Mesenteric fat pad (tissue), 1 donor: ENCODE data around the gene CDKAL1. TPM values are rescaled to one million over a fixed set of nuclear protein-coding genes. Genes with fewer than 3 reads are reported as not detected.

ENCODE experiments used
- DNase-seq: peaks from one replicate; pipeline ENCODE4 v3.0.0-alpha.2; 2020; ENCODE audit warnings: low spot score
- total RNA-seq: library from RNA; stranded (reverse); fragmentation: NEBNext Ultra II Directional; extraction: Animal tissue kit (Norgen Biotek cat#: 25700); gene quantifications from one replicate; pipeline ENCODE4 v1.2.1, GENCODE V29; 2021
- donor health status: DM: yes; HTN: yes; CAD: no.

Gene CDKAL1
- total RNA-seq, 1 donor from 2014 or later = 13.2 TPM

DNA sequence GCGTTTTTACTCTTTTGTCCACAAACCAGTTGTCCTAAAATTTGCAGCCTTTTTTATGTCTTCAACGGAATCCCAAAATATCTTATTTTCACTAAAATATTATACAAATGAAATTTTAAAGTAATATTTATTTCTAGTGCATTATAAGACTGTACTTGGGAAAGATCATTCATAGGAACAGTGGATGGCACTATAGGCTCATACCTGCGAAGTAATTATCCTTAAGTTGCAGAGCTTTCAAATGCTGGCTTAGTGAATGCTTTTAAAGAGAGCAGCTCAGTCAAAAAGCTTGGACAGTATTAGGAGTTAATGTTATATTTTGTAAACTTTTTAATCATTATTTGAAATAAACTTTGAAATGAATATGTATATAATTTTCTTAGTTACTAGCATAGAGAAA, 254.9 kb downstream of the CDKAL1 start:
- DNase-seq = no peak

DNA sequence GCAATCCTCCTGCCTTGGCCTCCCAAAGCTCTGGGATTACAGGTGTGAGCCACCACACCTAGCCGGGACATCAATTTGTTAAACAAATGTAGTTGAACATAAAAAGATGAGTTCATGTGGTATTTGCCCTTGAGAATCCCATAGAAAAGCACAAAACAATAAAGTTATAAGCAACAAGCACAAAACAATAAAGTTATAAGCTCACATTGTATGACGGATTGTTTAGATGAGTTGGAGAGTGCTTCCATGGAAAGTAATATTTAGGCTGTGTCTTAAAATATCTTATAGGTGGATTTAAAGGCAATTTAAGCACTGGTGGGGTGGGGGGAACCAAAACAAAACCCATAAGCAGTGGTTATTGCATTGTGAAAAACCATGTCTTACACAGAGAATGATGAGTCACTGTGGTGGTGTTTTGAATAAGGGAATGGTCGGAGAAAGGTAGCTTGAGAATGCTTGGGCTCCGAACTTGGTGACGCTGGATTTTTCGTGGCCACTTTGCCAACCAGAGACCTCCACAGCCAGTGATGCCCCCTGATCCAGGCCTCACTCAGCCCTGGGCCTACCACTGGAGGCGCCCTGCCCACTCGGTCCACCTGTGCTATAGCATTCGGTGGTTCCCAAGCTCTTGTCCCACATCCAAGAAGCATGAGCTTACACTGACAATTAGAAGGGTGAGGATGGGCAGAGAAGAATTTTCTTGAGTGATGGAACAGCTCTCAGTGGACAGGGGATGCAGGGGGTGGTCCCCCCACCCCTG, 256.0 kb downstream of the CDKAL1 start:
- no peak for DNase-seq

DNA sequence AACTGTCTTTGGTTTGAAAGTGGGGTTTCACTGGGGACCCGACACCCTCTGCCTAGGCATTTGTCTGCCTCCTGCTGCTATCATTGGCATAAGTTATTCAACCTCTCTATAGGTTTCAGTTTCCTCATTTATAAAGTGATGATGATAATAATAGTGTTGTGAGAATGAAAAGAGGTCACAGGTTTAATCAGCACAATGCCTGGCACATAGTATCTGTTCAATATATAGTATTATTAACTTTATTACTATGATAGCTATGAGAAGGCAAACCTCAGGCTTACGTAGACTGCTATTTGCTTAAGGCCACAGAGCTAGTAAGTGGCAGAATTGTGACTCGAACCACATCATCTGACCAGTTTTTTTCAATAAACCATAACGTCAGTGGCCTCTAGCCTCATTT, 256.8 kb downstream of the CDKAL1 start:
- DNase-seq = no peak

DNA sequence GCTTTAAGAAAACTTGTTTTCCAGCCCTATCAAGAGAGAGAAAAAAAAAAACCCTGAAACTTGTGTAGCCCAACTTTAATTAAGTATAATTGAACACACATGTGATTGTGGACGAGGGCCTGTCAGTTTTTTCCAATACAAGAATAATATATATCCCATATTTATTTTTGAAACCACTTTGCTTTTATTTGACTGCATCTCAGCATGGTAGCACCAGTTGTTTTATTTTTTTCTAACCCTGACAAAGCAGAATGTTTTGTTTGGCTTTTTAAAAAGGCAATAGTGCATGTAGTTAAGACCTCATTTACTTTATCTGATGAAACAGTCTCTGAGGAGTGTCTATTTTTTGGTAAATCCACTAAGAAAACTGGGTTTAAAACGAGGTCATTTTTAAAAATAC, 257.7 kb downstream of the CDKAL1 start:
- DNase-seq = no peak

DNA sequence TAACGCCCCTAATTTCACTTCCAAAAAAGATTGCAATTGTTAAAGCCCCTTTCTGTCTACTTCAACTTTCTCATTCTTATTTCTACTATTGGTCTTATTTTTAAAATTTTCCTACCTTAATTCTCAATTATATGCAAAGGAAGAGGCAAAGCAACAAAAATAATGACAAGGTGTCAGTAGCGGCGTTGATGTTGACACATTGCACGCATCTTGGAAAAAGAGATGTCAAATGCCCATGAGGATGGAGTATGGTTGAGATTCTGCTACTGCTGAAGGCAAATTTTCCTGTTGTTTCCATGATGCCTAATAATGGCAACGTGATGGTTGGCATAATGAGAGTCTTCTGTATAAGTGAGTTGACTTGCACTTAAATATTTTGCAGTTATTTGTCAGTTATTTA, 258.9 kb downstream of the CDKAL1 start:
- DNase-seq = no peak

DNA sequence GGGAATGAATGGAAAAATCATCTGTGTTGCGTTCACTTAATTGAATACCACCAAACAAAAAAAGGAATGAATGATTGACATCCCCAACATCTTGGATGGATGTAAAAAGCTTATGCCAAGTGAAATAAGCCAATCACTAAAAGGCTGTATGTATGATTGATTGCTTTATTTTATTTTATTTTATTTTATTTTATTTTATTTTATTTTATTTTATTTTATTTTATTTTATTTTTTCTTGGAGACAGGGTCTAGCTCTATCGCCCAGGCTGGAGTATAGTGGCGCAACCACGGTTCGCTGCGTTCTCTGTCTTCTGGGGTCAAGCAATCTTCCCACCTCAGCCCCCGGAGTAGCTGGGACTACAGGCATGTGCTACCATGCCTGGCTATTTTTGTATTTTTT, 263.3 kb downstream of the CDKAL1 start:
- DNase-seq = no peak

DNA sequence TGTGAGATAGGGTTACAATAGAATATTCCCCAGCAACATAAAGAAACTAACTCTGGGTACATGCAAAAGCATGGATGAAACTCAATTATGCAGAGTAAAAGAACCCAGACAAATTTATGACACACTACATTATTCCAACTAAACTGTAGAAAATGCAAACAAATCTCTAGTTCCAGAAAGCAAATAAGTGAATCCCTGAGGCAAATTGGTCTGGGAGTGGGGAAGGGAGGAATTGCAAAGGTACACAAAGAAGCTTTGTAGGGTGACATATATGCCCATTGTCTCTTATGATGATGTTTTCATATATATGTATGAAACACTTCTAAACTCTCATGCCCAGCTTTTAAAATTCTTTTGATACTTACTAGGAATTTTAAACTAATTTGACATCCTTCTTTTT, 266.0 kb downstream of the CDKAL1 start:
- DNase-seq = no peak

DNA sequence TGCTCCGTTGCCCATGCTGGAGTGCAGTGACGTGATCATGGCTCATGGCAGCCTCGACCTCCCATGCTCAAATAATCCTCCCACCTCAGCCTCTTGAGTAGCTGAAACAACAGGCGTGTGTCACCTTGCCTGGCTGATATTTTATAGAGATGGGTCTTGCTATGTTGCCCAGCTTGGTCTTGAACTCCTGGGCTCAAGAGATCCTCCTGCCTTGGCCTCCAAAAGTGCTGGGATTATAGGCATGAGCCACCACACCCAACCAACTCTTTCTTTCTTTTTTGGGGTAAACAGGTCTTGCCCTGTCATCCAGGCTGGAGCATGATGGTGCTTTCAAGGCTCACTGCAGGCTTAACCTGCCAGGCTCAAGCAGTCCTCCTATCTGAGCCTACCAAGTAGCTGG, 266.4 kb downstream of the CDKAL1 start:
- DNase-seq = no peak

DNA sequence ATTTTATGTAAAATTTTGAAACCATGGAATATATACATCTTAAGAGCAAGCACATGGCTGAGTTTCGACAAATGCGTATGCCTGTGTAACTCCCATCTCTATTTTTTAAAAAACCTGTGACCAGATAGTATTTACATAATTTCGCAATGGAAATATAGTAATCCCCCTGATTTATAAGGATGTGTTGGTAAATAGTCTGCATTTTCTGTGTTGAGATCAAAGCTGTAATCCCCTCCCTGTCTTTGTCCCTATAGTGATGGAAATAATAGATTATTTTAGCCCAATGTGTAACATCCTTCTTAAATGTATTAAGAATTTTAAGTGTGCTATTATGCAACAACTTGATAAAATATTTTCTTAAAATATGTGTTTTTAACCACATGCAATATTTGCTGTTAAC, 267.3 kb downstream of the CDKAL1 start:
- no peak for DNase-seq

DNA sequence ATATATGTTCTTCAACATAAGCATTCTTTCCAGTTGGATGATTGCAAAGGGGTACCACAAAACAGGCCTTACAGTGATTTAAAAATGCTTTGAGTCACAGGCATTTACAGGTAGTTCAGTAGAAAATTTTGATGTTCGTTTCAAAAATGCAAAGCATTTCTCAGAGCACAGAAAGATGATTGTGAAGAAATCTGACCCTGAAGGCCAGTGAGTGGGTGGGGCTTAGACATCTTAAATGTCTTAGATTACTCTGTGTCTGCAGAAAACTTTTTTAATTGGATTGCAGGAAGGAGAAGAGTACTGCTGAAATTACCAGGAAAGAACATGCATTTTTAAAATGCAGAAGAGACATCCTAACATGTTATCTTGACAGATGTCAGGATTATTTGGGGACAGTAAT, 268.3 kb downstream of the CDKAL1 start:
- no peak for DNase-seq

DNA sequence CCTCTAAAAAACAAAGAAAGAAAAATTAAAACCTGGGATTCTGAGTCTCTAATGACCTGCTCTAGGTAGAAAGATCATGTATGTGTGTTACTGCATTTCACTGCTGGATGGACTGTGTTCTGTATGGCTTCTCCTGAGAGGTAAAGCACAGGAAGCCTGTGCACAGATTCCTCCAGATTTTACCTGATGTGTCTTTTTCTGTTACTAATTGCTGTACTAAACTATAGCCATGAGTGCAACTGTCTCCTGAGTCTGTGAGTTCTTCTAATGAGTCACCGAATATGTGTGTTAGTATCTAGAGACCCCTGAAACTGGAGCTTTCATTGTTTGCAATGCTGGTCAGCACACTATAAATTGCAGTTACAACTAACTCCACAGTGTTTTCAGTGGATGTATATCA, 270.8 kb downstream of the CDKAL1 start:
- DNase-seq = no peak

DNA sequence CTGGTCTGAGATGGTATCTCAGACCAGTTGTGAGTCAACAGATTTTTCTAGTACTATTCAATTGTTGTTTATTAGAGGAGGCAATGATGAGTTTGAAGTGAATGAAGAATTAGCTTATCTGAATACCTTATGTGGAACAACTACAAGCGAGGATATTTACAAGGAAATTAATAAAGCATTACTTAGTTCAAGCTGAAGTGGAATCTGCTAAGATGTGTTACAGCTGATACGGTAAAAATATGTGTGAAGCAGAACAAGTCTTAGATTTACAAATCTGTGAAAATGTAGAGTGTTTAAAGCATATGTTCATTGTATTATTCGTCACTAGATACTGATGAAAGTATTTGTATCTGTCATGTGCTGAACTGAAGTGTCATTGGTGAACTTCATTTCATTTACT, 272.4 kb downstream of the CDKAL1 start:
- DNase-seq = no peak

DNA sequence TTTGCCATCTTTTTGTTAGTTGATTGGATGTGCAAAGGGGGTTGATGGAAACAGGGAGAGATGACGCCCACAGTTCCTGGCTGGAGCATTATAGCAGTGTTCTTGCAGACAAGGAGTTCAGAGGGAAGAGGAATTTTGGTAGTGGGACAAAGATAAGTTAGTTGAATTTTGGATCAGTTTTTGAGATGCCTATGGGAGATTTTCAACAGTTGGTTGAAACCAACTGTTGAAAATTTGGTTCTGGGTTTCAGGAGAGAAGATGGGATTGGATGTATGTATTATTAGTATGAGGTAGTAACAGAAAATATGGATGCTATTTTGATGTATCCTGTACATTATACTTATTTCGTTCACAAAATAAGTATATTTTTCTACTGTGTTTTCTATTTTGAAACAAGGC, 274.2 kb downstream of the CDKAL1 start:
- no peak for DNase-seq

DNA sequence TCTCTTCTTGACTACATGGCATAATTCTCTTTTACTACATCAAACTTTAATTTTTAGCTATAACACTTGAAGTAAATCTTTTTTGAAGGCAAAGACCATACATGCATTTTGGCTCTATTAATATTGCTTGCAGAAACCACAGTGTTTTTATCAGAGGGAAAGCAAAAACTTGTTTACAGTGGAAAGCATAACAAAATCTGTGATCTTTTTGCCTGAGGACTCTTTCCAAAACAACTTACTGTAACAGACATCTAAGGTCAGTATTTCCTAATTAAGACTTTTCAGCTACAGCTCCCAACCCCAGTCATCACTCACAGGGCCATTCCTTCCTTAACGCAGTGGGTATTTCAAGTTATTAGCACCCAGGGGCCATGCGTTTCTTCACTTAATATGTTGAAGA, 274.7 kb downstream of the CDKAL1 start:
- no peak for DNase-seq

DNA sequence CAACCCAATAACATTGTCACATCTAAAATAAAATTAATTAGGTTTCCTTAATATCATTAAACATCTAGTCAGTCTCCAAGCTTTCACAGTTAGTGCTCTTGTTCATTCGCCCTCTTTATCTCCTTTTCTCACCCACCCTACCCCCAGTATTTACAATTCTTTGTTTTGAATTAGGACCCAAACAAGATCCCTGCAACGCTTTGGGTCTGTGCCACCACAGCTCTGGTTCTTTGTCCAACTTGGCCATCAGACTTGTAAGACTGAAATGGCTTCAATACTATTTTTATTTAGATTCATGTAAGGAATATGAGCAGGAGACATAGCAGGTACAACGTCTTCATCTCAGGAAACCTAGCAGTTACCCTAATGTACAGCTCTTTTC, 276.5 kb downstream of the CDKAL1 start:
- no peak for DNase-seq

DNA sequence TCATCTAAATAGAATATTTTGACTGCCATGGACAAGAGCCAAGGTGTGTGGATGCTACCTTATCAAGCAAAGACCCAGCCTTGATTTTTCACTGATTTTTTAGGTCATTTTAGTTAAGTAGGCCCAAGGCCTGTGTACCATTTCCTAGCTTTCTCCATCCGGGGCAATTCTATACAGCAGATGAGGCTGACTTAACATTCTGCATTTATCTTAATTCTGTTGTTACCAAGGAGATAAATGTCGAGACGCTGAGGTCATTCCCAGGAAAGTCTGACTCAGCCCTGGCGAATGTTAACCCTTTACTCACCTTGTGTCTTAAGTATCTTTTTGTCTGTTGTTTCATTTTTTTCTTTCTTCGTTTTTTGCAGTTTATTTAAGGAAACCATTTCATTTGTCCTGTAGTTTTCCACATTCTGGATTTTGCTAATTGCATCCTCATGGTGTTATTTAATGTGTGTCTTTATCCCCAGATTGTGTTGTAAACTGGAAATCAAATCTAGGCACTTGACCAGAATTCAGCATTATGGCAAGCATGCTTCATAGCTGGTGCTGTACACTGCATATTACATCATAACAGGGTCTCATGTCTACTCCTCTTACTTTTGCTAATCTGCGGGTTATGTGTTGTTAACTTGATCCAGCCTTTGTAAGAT, 277.0 kb downstream of the CDKAL1 start:
- no peak for DNase-seq

DNA sequence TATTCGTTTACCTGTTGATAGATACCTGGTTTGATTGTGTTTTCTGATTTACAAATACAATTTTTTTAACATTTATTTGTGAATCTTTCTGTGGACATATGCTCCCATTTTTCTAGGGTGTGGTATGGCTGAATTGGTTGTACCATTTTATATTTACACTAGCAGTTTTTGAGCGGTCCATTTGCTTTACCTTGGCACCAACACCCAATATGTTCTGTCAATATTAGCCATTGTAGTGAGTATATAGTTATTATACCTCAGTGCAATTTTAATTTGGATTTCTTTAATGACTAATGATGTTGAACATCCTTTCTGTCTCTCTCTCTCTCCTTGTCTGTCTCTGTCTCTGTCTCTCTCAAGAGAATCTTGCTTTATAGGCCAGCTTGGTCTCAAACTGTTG, 278.5 kb downstream of the CDKAL1 start:
- DNase-seq = no peak

DNA sequence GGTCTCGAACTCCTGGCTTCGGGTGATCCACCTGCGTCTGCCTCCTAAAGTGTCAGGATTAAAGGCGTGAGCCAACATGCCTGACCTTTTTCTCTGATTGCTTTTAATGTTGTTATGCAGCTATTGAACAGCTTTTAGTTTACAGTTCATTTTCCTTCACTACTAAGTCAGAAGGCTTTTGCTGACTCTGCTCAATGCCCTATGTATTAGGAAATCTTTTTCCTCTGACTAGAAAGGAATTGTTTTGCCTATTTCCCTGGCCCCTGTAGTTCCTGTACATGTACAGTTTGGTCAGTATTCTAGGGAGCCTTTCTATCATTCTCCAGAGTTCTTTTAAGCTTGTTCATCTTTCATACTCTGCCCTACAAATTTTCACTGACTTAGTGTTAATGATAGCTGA, 280.2 kb downstream of the CDKAL1 start:
- DNase-seq = no peak

DNA sequence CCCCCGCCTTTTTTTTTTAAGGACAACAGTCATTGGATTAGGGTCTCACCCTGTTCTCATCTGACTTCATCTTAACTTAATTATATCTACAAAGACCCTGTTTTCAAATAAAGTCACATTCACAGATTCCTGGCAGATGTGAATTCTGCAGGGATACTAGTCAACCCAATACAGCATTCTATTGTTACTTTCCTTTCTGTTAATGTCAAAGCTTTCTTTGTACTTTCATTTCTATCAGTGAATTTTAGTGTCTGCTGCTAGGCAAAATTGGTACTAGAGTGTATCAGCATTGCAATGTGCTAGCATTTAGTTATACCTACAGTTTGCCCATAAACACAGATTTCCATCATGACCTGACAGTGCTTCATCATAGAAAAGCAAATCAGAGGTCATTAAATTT, 281.9 kb downstream of the CDKAL1 start:
- no peak for DNase-seq

DNA sequence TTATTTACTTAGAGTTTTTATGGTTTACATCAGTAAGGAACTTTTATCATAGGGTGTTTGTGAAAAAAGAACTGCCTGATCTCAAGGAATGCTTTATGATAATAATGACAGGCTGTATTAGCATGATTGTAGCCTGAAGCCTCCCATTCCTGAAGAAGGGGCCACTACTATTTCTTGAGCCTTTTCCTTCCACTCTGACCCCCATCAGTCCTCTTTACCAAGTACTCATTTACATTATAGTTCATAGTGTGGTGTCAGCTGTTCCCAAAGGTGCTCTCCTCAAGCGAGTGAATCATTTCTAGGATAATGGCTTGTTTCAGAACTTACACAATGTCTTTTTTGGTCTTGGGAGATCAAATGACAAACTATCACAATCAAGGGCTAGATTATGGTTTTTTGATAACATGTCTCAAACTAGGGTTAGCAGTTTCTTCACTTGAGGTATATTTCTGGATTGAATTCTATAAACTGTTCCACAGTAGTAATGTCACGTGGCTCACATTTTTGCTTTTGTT, 283.6 kb downstream of the CDKAL1 start:
- DNase-seq = no peak

DNA sequence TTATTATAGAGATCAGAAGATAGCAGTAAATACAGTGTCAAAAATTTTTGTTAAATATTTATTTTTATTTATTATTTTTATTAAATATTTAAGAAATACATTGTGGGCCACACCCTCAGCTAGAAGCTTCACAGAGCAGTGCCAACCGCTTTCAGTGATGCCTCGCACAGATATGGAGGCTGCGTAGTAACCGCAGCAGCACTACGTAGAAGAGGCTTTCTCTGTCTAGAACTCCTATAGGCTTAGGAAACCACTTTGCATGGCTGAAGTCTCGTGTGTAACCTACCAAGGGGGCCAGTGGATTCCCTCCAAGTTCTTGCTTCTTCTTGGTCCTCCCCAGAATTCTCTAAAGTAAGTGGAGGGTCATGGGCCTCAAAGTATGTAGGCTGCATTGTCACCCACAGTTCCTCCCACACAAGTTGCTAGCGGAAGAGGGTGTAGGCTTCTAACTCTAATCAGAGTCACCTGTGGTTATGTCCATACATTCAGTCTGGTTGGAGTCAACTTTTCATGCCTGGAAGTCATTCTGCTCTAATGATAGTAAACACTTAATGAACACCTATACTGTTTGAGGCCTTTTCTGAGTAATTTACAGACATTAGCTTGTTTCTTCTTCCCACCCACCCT, 285.6 kb downstream of the CDKAL1 start:
- no peak for DNase-seq

DNA sequence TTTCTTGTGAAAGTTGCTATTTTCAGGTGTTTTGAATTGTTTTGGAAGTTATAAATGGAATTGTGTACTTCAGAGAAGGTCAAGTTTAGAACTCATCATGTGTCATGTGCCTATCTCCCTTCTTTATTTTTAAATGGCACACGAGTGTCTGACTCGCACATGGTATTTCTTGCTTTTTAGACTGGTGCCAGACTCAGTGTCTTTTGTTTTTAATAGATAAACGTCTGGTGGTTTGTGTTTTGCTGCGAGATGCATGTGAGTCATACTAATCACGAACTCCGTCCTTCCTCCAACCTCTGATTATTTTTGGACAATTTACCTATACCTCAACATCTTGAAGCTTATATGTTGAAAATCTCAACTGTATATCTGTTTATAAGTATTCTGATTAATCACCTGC, 292.1 kb downstream of the CDKAL1 start:
- DNase-seq = no peak

DNA sequence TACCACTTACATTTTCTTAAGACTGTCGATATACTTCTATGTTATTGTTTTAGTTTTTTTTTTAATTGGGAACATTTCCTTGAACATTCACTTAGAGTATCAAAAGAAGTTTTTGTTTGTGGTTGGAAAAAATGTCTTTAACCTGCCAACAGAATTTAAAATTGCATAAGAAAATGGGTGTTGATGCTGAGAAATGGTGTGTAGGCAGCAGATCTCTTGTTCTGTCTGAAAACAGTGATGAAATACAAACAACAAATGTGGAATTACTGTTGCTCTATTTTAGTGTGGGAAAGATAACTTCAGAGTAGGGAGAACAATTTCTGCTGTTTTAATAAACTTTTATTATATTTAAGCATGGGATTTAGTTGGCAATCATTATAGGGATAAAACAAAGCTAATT, 293.5 kb downstream of the CDKAL1 start:
- DNase-seq = no peak
